Fibroblast of lung (primary cell): ENCODE data around the gene DMBT1. TPM values are rescaled to one million over a fixed set of nuclear protein-coding genes. Genes with fewer than 3 reads are reported as not detected.

Experiments
- DNase-seq, 2 donors: peaks; one replicate each; pipeline versions ENCODE4 v3.0.0 to v3.0.0-alpha.2; 2010; ENCODE audit warnings: low read depth in 2 of 2
- H2AFZ ChIP-seq: 2 replicates; pipeline ENCODE4 v1.5.1; 2012; ENCODE audit warnings: low read length, control low read depth, inconsistent platforms
- H3K27ac ChIP-seq: 2 replicates; pipeline ENCODE4 v1.5.1; 2011; ENCODE audit warnings: low read length, control low read depth; ENCODE audit not compliant: insufficient read depth
- H3K27me3 ChIP-seq: 2 replicates; pipeline ENCODE4 v1.5.1; 2011; ENCODE audit warnings: mild to moderate bottlenecking, low read length; ENCODE audit not compliant: control insufficient read depth, insufficient read depth
- H3K36me3 ChIP-seq: 2 replicates; pipeline ENCODE4 v1.5.1; 2011; ENCODE audit warnings: low read length; ENCODE audit not compliant: control insufficient read depth, insufficient read depth
- H3K4me1 ChIP-seq: 2 replicates; pipeline ENCODE4 v1.5.1; 2011; ENCODE audit warnings: low read length; ENCODE audit not compliant: control insufficient read depth, insufficient read depth; ENCODE audit errors: extremely low read depth
- H3K4me2 ChIP-seq: 2 replicates; pipeline ENCODE4 v1.5.1; 2011; ENCODE audit warnings: low read length, control low read depth; ENCODE audit not compliant: insufficient read depth; ENCODE audit errors: extremely low read depth
- H3K4me3 ChIP-seq, 4 experiments: fragments of 200-600 bp in 1 of 4; sonication (generic) in 1 of 4; replicated peaks in 1 of 4; 2 replicates each; pipeline ENCODE4 v1.5.1; 2011 to 2016; ENCODE audit warnings: low read length in 4 of 4, low read depth in 3 of 4, mild to moderate bottlenecking in 3 of 4, control low read depth in 2 of 4, inconsistent platforms in 1 of 4, mixed read lengths in 1 of 4; ENCODE audit not compliant: insufficient read depth in 1 of 4; ENCODE audit errors: control extremely low read depth in 1 of 4
- H3K79me2 ChIP-seq: 2 replicates; pipeline ENCODE4 v1.5.1; 2012; ENCODE audit warnings: mild to moderate bottlenecking, low read length, inconsistent platforms; ENCODE audit not compliant: control insufficient read depth, insufficient read depth
- H3K9ac ChIP-seq: 2 replicates; pipeline ENCODE4 v1.5.1; 2011; ENCODE audit warnings: mild to moderate bottlenecking, low read length, control low read depth; ENCODE audit not compliant: insufficient read depth
- H3K9me3 ChIP-seq: 2 replicates; pipeline ENCODE4 v1.5.1; 2012; ENCODE audit warnings: low read depth, low read length; ENCODE audit not compliant: control insufficient read depth, insufficient read depth
- H4K20me1 ChIP-seq: 2 replicates; pipeline ENCODE4 v1.5.1; 2011; ENCODE audit warnings: low read length; ENCODE audit not compliant: control insufficient read depth, insufficient read depth; ENCODE audit errors: extremely low read depth
- EZH2 ChIP-seq: IDR thresholded peaks from 2 replicates; pipeline ENCODE4 v1.5.1; 2012; ENCODE audit warnings: low read length, control low read depth, mild to moderate bottlenecking; ENCODE audit errors: missing control alignments
- polyA plus RNA-seq, 2 donors: library from polyadenylated mRNA; depleted of rRNA in 1 of 2; stranded (reverse) in 1 of 2; unstranded in 1 of 2; fragments of >200 nt; gene quantifications; 2 replicates each; pipeline ENCODE4 v1.2.1, GENCODE V29; 2011 to 2012; ENCODE audit warnings: missing spikeins in 1 of 2
- total RNA-seq: library from RNA; depleted of rRNA; stranded (reverse); fragments of >200 nt; gene quantifications from 2 replicates; pipeline ENCODE4 v1.2.1, GENCODE V29; 2014
- TF ChIP-seq, protein P1 (sequence below), 2 donors: IDR thresholded peaks in 1 of 2; conservative IDR thresholded peaks in 1 of 2; 1 replicate in 1 of 2; 2 replicates in 1 of 2; pipeline ENCODE4 v1.5.1; 2011 to 2012; ENCODE audit warnings: low read length in 2 of 2, control low read depth in 1 of 2, inconsistent platforms in 1 of 2, low read depth in 1 of 2, mild to moderate bottlenecking in 1 of 2

Gene DMBT1
- total and polyA plus RNA-seq, 2 donors (not counting 1 experiment from before 2014, with no cell fraction given), result under 0.01 TPM; not detected in 1

DNA sequence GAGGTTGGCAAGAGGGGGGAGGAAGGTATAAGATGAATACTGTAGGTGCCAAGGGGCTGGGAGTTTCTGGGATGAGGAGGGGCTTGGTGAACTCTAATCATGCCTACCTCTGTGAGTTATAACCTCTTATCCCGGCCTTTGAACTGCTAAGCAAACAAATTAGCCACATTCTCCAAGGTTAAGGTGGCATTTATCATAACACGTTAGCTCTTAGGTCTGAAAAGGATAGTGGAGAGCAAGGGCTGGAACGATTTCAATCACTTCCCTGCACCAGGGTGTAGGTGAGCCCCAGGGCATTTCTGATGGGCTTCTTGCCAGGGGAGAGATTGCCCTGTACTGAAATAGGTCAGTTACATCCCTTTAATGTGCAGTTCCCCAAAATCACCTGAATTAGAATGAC lies 28.6 kb upstream of the DMBT1 start:
- Histone ChIP-seq H3K79me2 (no peaks in the 10 kb centered on the region), H4K20me1 (no peaks in the 10 kb centered on the region), H3K4me3 (no peak overlapping the region), H3K27me3 (no peaks in the 10 kb centered on the region), H2AFZ (no peak overlapping the region), H3K36me3 (no peaks in the 10 kb centered on the region), H3K27ac (no peak overlapping the region), H3K4me1 (no peaks in the 10 kb centered on the region), H3K9ac (no peak overlapping the region), H3K4me2 (no peak overlapping the region), H3K9me3 (no peaks in the 10 kb centered on the region)
- no peak for TF ChIP-seq EZH2
- TF ChIP-seq, protein P1, sequence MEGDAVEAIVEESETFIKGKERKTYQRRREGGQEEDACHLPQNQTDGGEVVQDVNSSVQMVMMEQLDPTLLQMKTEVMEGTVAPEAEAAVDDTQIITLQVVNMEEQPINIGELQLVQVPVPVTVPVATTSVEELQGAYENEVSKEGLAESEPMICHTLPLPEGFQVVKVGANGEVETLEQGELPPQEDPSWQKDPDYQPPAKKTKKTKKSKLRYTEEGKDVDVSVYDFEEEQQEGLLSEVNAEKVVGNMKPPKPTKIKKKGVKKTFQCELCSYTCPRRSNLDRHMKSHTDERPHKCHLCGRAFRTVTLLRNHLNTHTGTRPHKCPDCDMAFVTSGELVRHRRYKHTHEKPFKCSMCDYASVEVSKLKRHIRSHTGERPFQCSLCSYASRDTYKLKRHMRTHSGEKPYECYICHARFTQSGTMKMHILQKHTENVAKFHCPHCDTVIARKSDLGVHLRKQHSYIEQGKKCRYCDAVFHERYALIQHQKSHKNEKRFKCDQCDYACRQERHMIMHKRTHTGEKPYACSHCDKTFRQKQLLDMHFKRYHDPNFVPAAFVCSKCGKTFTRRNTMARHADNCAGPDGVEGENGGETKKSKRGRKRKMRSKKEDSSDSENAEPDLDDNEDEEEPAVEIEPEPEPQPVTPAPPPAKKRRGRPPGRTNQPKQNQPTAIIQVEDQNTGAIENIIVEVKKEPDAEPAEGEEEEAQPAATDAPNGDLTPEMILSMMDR (conservative IDR thresholded peaks at IDR 0.05 in 1 of 2, IDR thresholded peaks at IDR 0.05 in 1 of 2; ENCODE audit: low read depth in 1 of 2, low read length in 2 of 2), result no peak
- DNase-seq, result no peak

DNA sequence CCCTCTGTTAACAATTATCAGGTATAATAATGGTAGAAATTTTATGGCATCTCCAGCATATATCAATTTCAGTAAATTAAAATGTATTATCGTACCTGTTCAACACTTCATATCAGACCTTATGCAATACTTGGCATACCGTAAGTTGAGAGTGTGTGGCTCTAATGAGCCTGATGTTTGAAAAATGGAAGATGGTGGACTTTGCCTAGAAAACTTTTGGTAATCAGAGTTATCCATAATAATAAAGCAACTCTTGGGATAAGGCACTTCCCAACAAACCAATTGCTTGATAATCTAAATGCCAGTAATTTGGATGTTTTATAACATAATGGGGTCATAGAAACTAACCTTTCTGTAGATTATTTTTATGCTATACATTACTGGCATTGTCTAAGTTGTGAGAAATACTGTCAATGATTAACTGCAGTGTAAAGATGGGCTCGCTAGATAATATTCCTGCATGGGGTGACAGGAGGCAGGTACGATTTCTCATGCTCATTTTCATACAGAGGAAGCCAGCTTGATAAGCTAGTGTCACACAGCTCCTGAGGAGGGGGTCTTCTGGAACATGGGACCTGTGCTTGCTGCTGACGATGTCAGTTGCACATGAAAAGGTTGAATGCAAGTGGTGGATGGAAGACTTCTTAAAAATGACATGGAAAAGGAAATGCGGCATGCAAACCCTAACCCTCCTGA lies 27.8 kb upstream of the DMBT1 start:
- no peaks in the 10 kb centered on the region for H3K36me3 ChIP-seq
- H3K4me1 ChIP-seq, result no peaks in the 10 kb centered on the region
- no peak for DNase-seq
- H2AFZ ChIP-seq, result no peak overlapping the region
- no peak for TF ChIP-seq EZH2
- TF ChIP-seq, protein P1 (conservative IDR thresholded peaks at IDR 0.05 in 1 of 2, IDR thresholded peaks at IDR 0.05 in 1 of 2; ENCODE audit: low read depth in 1 of 2, low read length in 2 of 2), result no peak
- no peak overlapping the region for H3K9ac ChIP-seq
- no peak overlapping the region for H3K4me2 ChIP-seq
- no peak overlapping the region for H3K4me3 ChIP-seq
- H4K20me1 ChIP-seq, result no peaks in the 10 kb centered on the region
- H3K27ac ChIP-seq, result no peak overlapping the region
- H3K27me3 ChIP-seq, result no peaks in the 10 kb centered on the region
- no peaks in the 10 kb centered on the region for H3K9me3 ChIP-seq
- no peaks in the 10 kb centered on the region for H3K79me2 ChIP-seq

DNA sequence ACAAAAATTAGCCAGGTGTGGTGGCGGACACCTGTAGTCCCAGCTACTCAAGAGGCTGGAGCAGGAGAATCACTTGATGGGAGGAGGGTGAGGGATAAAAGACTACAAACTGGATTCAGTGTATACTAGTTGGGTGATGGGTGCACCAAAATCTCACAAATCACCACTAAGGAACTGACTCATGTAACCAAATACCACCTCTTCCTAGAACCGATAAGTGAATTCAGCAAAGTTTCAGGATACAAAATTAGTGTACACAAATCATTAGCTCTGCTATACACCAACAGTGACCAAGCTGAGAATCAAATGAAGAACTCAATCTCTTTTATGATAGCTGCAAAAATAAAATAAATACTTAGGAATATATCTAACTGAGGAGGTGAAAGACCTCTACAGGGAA lies 23.0 kb upstream of the DMBT1 start:
- no peaks in the 10 kb centered on the region for H3K4me1 ChIP-seq
- no peaks in the 10 kb centered on the region for H3K36me3 ChIP-seq
- no peak overlapping the region for H2AFZ ChIP-seq
- H3K27ac ChIP-seq, result no peak overlapping the region
- TF ChIP-seq, protein P1 (conservative IDR thresholded peaks at IDR 0.05 in 1 of 2, IDR thresholded peaks at IDR 0.05 in 1 of 2; ENCODE audit: low read depth in 1 of 2, low read length in 2 of 2), result no peak
- TF ChIP-seq EZH2, result no peak
- H3K27me3 ChIP-seq, result no peaks in the 10 kb centered on the region
- no peak overlapping the region for H3K9ac ChIP-seq
- no peak overlapping the region for H3K4me2 ChIP-seq
- H3K9me3 ChIP-seq, result no peaks in the 10 kb centered on the region
- DNase-seq, result no peak
- H3K79me2 ChIP-seq, result no peaks in the 10 kb centered on the region
- no peaks in the 10 kb centered on the region for H4K20me1 ChIP-seq
- H3K4me3 ChIP-seq, result no peak overlapping the region
